ENCODE data around the gene MBTD1.

DNA sequence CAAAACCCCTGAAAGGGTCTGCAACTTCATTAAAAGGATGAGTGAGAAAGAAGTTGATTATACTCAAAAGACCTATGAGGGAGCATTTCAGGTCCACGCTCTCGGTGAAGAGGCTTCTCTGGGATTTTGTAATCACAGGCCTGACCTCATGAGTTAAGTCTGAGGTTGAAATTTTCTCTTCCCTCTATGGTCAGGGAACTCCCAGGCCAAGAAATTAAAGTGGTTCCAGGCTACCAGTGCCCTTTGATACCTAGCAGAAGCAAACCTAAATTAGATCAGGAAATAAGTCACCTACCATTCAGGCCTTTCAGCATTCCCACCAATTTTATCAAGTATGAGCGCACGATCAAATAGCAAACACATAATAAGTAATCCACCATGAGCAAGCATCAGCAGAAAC is 27.9 kb downstream of the MBTD1 start:
- TF ChIP-seq EZH2 (IDR thresholded peaks at IDR 0.05; ENCODE audit: borderline replicate concordance) (no peak), CTCF (IDR thresholded peaks at IDR 0.05; ENCODE audit: poor library complexity) (no peak), EZH2phosphoT487 (IDR thresholded peaks at IDR 0.05; ENCODE audit: low read depth, severe bottlenecking, unreplicated experiment) (no peak)

All from hepatocyte (in vitro differentiated cells).